Measurements from ENCODE around the gene ARFGAP2. TPM values are rescaled to one million over a fixed set of nuclear protein-coding genes. Genes with fewer than 3 reads are reported as not detected.

The ARFGAP2 gene
- total and polyA plus RNA-seq, 2 donors from 2014 or later = 59.3 to 87.5 TPM

DNA sequence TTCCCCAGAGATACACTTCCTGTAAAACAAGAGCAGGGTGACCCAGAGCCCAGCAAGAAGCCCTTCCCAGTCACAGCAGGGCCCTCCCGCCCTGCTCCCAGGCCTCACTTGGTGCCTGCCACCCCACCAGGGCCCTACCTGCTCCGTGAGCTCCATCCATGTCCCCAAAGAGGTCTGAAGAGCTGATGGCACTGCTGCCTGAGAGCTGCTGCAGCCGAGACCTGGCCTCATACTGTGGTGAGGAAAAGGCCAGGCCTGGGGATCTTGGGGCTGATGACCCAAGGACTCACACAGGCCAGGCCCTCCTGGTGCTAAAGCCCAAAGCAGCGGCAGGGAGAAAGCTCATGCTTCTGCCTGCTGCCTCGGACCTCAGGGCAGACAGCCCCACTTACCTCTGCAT, 10.3 kb downstream of the ARFGAP2 start:
- TF ChIP-seq, protein P1, sequence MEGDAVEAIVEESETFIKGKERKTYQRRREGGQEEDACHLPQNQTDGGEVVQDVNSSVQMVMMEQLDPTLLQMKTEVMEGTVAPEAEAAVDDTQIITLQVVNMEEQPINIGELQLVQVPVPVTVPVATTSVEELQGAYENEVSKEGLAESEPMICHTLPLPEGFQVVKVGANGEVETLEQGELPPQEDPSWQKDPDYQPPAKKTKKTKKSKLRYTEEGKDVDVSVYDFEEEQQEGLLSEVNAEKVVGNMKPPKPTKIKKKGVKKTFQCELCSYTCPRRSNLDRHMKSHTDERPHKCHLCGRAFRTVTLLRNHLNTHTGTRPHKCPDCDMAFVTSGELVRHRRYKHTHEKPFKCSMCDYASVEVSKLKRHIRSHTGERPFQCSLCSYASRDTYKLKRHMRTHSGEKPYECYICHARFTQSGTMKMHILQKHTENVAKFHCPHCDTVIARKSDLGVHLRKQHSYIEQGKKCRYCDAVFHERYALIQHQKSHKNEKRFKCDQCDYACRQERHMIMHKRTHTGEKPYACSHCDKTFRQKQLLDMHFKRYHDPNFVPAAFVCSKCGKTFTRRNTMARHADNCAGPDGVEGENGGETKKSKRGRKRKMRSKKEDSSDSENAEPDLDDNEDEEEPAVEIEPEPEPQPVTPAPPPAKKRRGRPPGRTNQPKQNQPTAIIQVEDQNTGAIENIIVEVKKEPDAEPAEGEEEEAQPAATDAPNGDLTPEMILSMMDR (IDR thresholded peaks at IDR 0.05; ENCODE audit: borderline replicate concordance, extremely low read depth, insufficient read depth) = no peak
- H3K4me1 ChIP-seq (ENCODE audit: control insufficient read depth in 2 of 3, insufficient read depth in 2 of 3, low read depth in 1 of 3, low read length in 3 of 3) = no peaks in the 10 kb centered on the region
- no peaks in the 10 kb centered on the region for H3K9me3 ChIP-seq (ENCODE audit: control insufficient read depth in 2 of 3, insufficient read depth in 1 of 3, low read length in 3 of 3)
- H3K27ac ChIP-seq (ENCODE audit: low read depth in 2 of 2, low read length in 2 of 2) = no peak overlapping the region
- peak in 1 of 5 donors; percentile 46 for DNase-seq
- H3K4me3 ChIP-seq (ENCODE audit: low read length in 3 of 3) = no peak overlapping the region
- H3K9ac ChIP-seq (ENCODE audit: low read length in 3 of 3) = no peak overlapping the region
- no peak for FAIRE-seq
- peaks cover 8 to 58% (median 45%) of the 10 kb centered on the region in 3 donors for H3K36me3 ChIP-seq (ENCODE audit: control insufficient read depth in 2 of 3, insufficient read depth in 3 of 3, low read length in 3 of 3)
- intact Hi-C loops (cut with DNase I) = no loop called here
- H3K27me3 ChIP-seq (ENCODE audit: control insufficient read depth, insufficient read depth, low read length) = no peaks in the 10 kb centered on the region

DNA sequence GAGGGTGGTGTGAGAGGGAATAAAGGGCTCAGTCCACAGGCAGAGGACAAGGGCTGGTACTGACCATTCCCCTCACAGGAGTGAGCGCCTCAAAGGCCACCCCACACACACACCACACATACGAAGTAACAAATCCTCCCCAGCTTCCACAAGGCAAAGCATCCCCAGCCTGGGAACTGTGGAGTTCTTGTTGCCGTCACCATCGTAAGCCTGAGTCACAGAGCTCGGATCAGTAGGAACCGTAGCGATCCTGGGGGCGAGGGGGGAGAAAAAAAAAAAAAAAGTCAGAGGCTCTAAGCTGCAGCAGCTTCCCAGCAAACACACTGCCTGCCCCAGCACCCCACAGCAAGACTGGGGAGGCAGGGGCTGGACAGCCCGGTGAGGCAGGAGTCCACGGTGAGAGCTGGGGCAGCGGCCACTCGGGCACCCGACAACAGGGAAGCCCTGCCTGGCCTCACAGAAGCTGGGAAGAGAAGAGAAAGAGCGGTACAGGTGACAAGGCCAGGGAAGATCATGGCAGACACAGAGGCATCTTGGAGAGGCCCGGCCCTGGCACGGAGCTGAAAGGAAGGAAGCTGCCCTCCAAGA, 11.3 kb downstream of the ARFGAP2 start:
- no peaks in the 10 kb centered on the region for H3K27me3 ChIP-seq (ENCODE audit: control insufficient read depth, insufficient read depth, low read length)
- intact Hi-C loops (cut with DNase I) = no loop called here
- no peak overlapping the region for H3K4me3 ChIP-seq (ENCODE audit: low read length in 3 of 3)
- H3K9ac ChIP-seq (ENCODE audit: low read length in 3 of 3) = no peak overlapping the region
- H3K4me1 ChIP-seq (ENCODE audit: control insufficient read depth in 2 of 3, insufficient read depth in 2 of 3, low read depth in 1 of 3, low read length in 3 of 3) = no peaks in the 10 kb centered on the region
- no peaks in the 10 kb centered on the region for H3K9me3 ChIP-seq (ENCODE audit: control insufficient read depth in 2 of 3, insufficient read depth in 1 of 3, low read length in 3 of 3)
- H3K27ac ChIP-seq (ENCODE audit: low read depth in 2 of 2, low read length in 2 of 2) = no peak overlapping the region
- TF ChIP-seq, protein P1 (IDR thresholded peaks at IDR 0.05; ENCODE audit: borderline replicate concordance, extremely low read depth, insufficient read depth) = no peak
- peaks cover 6 to 52% (median 41%) of the 10 kb centered on the region in 3 donors for H3K36me3 ChIP-seq (ENCODE audit: control insufficient read depth in 2 of 3, insufficient read depth in 3 of 3, low read length in 3 of 3)
- DNase-seq (no peak), FAIRE-seq (no peak)

DNA sequence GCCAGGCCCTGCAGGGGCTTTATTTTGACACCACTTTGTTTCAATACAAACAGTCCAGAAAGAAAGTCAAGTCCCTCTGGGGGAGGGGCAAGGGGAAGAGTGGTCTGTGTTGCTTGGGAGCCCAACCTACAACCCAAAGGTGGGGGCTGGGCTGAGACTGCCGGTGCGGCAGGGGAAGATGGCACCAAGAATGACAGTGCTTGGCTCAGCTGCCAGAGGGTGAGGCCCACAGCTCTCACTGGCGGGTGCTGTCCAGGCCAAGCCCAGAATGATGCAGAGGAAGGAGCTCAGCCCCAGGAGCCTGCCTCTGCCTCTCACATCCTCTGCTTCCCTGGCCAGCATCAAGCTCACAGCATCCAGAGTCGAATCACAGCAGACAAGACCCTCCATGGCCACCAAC, 12.4 kb downstream of the ARFGAP2 start:
- Histone ChIP-seq H3K4me3 (ENCODE audit: low read length in 3 of 3) (no peak overlapping the region), H3K9me3 (ENCODE audit: control insufficient read depth in 2 of 3, insufficient read depth in 1 of 3, low read length in 3 of 3) (no peaks in the 10 kb centered on the region), H3K36me3 (ENCODE audit: control insufficient read depth in 2 of 3, insufficient read depth in 3 of 3, low read length in 3 of 3) (peaks cover 6 to 45% (median 38%) of the 10 kb centered on the region in 3 donors), H3K27ac (ENCODE audit: low read depth in 2 of 2, low read length in 2 of 2) (no peak overlapping the region), H3K4me1 (ENCODE audit: control insufficient read depth in 2 of 3, insufficient read depth in 2 of 3, low read depth in 1 of 3, low read length in 3 of 3) (no peaks in the 10 kb centered on the region), H3K27me3 (ENCODE audit: control insufficient read depth, insufficient read depth, low read length) (no peaks in the 10 kb centered on the region), H3K9ac (ENCODE audit: low read length in 3 of 3) (no peak overlapping the region)
- intact Hi-C loops (cut with DNase I) = no loop called here
- TF ChIP-seq, protein P1 (IDR thresholded peaks at IDR 0.05; ENCODE audit: borderline replicate concordance, extremely low read depth, insufficient read depth) = no peak
- DNase-seq = no peak
- no peak for FAIRE-seq

DNA sequence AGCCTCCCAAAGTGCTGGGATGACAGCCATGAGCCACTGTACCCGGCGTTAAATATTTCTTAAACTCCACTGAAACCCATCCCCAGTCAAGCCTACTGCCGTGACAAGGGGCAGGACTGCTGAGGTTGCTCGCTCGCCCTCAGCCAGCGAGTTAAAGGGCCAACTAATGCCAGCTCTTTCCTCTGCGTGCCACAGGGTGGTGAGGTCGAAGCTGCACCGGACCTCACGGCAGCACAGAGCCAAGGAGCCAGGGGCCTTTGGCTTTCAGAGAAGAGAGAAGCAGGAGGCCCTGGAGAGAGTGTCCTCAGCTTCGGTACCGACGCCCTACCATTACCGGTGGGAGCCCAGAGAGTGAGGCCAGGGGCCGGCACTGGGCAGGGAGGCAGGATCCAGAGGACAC, 12.8 kb downstream of the ARFGAP2 start:
- TF ChIP-seq, protein P1 (IDR thresholded peaks at IDR 0.05; ENCODE audit: borderline replicate concordance, extremely low read depth, insufficient read depth) = no peak
- FAIRE-seq = no peak
- Histone ChIP-seq H3K9ac (ENCODE audit: low read length in 3 of 3) (no peak overlapping the region), H3K9me3 (ENCODE audit: control insufficient read depth in 2 of 3, insufficient read depth in 1 of 3, low read length in 3 of 3) (no peaks in the 10 kb centered on the region), H3K4me3 (ENCODE audit: low read length in 3 of 3) (no peak overlapping the region), H3K36me3 (ENCODE audit: control insufficient read depth in 2 of 3, insufficient read depth in 3 of 3, low read length in 3 of 3) (peaks cover 6 to 44% (median 38%) of the 10 kb centered on the region in 3 donors), H3K27ac (ENCODE audit: low read depth in 2 of 2, low read length in 2 of 2) (no peak overlapping the region), H3K27me3 (ENCODE audit: control insufficient read depth, insufficient read depth, low read length) (no peaks in the 10 kb centered on the region), H3K4me1 (ENCODE audit: control insufficient read depth in 2 of 3, insufficient read depth in 2 of 3, low read depth in 1 of 3, low read length in 3 of 3) (no peaks in the 10 kb centered on the region)
- intact Hi-C loops (cut with DNase I) = no loop called here
- no peak for DNase-seq

All from kidney (tissue), 14 donors.